ENCODE data around the gene ARL15. TPM values are rescaled to one million over a fixed set of nuclear protein-coding genes. Genes with fewer than 3 reads are reported as not detected.

The ARL15 gene
- total RNA-seq, 1 experiment from 2014 or later: 13.0 TPM

DNA sequence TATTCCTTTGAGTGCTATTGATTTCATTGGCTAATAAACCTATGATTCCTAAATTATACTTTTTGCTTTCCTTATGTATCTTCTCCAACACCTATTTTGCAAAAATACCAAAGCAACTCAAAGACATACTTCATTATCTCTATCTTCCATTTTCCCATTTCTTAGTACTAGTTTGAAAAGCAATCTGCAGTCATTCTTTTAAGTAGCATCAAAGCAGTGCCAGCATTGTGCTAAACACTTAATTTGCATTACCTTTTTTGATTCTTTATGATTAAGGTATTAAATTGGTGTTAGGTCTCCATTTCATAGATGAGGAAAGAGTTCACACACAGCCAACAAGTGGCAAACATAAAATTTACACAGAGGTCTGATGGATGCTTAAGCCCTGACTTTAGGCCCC lies 330.3 kb downstream of the ARL15 start:
- H3K4me2 ChIP-seq (ENCODE audit: insufficient read depth, insufficient read length, low read length): no peak overlapping the region
- no peak overlapping the region for H2AK5ac ChIP-seq (ENCODE audit: insufficient read length, low read length)
- DNase-seq: no peak
- no peak overlapping the region for H4K91ac ChIP-seq (ENCODE audit: insufficient read length, low read depth, low read length)
- no peak overlapping the region for H3K4ac ChIP-seq (ENCODE audit: low read depth, low read length)
- no peak overlapping the region for H3K18ac ChIP-seq (ENCODE audit: insufficient read length, low read depth, low read length)
- TF ChIP-seq, protein P1, sequence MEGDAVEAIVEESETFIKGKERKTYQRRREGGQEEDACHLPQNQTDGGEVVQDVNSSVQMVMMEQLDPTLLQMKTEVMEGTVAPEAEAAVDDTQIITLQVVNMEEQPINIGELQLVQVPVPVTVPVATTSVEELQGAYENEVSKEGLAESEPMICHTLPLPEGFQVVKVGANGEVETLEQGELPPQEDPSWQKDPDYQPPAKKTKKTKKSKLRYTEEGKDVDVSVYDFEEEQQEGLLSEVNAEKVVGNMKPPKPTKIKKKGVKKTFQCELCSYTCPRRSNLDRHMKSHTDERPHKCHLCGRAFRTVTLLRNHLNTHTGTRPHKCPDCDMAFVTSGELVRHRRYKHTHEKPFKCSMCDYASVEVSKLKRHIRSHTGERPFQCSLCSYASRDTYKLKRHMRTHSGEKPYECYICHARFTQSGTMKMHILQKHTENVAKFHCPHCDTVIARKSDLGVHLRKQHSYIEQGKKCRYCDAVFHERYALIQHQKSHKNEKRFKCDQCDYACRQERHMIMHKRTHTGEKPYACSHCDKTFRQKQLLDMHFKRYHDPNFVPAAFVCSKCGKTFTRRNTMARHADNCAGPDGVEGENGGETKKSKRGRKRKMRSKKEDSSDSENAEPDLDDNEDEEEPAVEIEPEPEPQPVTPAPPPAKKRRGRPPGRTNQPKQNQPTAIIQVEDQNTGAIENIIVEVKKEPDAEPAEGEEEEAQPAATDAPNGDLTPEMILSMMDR (conservative IDR thresholded peaks at IDR 0.05): no peak
- H2BK20ac ChIP-seq (ENCODE audit: low read depth, low read length, poor library complexity, severe bottlenecking): no peak overlapping the region
- no peak overlapping the region for H3K14ac ChIP-seq (ENCODE audit: insufficient read depth, low read length)
- H3K27ac ChIP-seq (ENCODE audit: insufficient read length, low read depth, low read length): no peak overlapping the region
- Mint-ChIP-seq H3K36me3 (ENCODE audit: insufficient read depth in 1 of 3, low read depth in 3 of 3) (peaks cover 6 to 13% (median 9%) of the 10 kb centered on the region in 3 experiments; a peak in 6 of 7 replicates), H3K4me1 (peaks cover 11 to 12% of the 10 kb centered on the region in 2 experiments), H3K27me3 (ENCODE audit: low read depth) (no peaks in the 10 kb centered on the region), H3K4me3 (no peak overlapping the region), H3K9me3 (peaks cover 0 to 8% of the 10 kb centered on the region in 2 experiments; a peak in 4 of 5 replicates), H3K27ac (no peak overlapping the region)
- H3K23me2 ChIP-seq (ENCODE audit: insufficient read length, low read depth, low read length, poor library complexity, severe bottlenecking): no peaks in the 10 kb centered on the region
- H3K9me3 ChIP-seq (ENCODE audit: control insufficient read depth, low read depth, low read length): no peaks in the 10 kb centered on the region
- no peak overlapping the region for H3T11ph ChIP-seq (ENCODE audit: low read length)
- peaks cover 8% of the 10 kb centered on the region; the same call in 1 of the 2 replicates for H3K4me1 ChIP-seq (ENCODE audit: insufficient read depth, low read length)
- no peak overlapping the region for H3K23ac ChIP-seq (ENCODE audit: insufficient read length, low read depth, low read length)
- no peak overlapping the region for H4K5ac ChIP-seq (ENCODE audit: insufficient read length, low read depth, low read length)
- H2BK5ac ChIP-seq (ENCODE audit: insufficient read length, low read length): no peak overlapping the region
- no peak overlapping the region for H2BK12ac ChIP-seq (ENCODE audit: insufficient read length, low read depth, low read length)
- H3K27me3 ChIP-seq (ENCODE audit: insufficient read depth, low read length): no peaks in the 10 kb centered on the region
- no peak overlapping the region for H3K56ac ChIP-seq (ENCODE audit: insufficient read length, low read depth, low read length)
- H2AFZ ChIP-seq (ENCODE audit: low read length): no peak overlapping the region
- no peak overlapping the region for H2BK15ac ChIP-seq (ENCODE audit: low read depth, low read length)
- no peaks in the 10 kb centered on the region for H3K79me1 ChIP-seq (ENCODE audit: insufficient read depth, low read depth, low read length, poor library complexity, severe bottlenecking)
- H3K79me2 ChIP-seq (ENCODE audit: insufficient read depth, low read length): no peaks in the 10 kb centered on the region
- no peaks in the 10 kb centered on the region for H4K20me1 ChIP-seq (ENCODE audit: control insufficient read depth, insufficient read depth, insufficient read length)
- H3K9ac ChIP-seq (ENCODE audit: extremely low read depth, insufficient read length, low read length): no peak overlapping the region
- no peak overlapping the region for H2BK120ac ChIP-seq (ENCODE audit: low read depth, low read length, poor library complexity, severe bottlenecking)
- H4K8ac ChIP-seq (replicated peaks; ENCODE audit: insufficient read length, low read depth, low read length): no peak overlapping the region
